ENCODE measurements around the gene AQP3.
A peak's percentile ranks its signal among the peaks of the same experiment; 100 is the strongest.
"Not testable (repeated sequence)": the region's sequence is repeated elsewhere in the genome, so short reads cannot be mapped to it uniquely, and the experiment has no call there.

AQP3 gene

GRCh38 chr9:33404788-33405362, 42.5 kb downstream of the AQP3 start:
- Histone ChIP-seq H3K9ac (no peak overlapping the region), H4K20me1 (ENCODE audit: insufficient read depth) (no peaks in the 10 kb centered on the region), H3K4me2 (no peak overlapping the region), H3K79me2 (ENCODE audit: insufficient read depth, low read depth) (no peaks in the 10 kb centered on the region), H3K4me1 (ENCODE audit: low read depth, poor library complexity, severe bottlenecking) (peaks cover 4% of the 10 kb centered on the region), H3K4me3 (IDR thresholded peaks at IDR 0.05; ENCODE audit: insufficient read depth, low read depth, low read length) (no peak overlapping the region), H3K27ac (no peak overlapping the region), H3K36me3 (ENCODE audit: insufficient read depth) (no peaks in the 10 kb centered on the region), H2AFZ (ENCODE audit: low read depth) (no peak overlapping the region), H3K27me3 (ENCODE audit: insufficient read depth, low read depth) (no peaks in the 10 kb centered on the region)
- no peak for TF ChIP-seq CTCF (conservative IDR thresholded peaks at IDR 0.05; ENCODE audit: low read depth, low read length)

DNA sequence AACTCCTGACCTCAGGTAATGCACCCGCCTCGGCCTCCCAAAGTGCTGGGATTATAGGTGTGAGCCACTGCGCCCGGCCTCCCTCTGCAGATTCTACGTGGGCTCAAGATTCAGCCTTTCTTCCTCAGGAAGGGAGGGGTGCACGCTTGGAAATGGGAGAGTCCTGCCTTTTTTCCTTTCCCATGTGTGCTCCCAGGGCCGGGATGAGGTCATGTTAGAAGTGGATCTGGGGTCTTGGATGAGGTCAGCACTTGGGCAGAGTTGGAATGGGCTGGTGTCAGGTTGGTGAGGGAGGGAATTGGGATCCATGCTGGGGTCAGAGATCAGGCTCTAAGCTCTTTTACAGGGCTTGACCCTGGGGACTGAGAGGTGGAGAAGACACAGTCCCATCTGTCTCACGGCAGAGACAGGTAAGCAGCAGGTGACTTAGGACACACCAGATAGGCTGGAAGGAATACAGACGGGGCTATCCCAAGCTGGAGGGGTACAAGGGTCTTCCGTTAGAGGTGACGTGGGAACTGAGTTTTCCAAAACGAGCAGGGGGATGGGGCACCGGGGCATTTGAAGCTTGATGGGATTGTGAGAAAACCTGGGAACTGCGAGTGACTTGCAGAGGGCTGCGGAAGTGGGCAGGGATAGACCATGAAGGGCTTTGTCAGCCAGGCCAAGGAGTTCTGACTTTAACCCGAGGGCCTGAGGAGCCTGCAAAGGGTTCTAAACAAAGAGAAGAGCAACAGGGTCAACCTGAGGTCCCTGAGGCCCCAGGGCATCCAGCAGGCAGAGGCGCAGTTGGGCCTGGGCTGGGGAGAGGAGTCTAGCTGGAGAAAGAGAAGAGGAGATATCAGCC, 43.2 kb downstream of the AQP3 start:
- Histone ChIP-seq H4K20me1 (ENCODE audit: insufficient read depth) (no peaks in the 10 kb centered on the region), H3K27me3 (ENCODE audit: insufficient read depth, low read depth) (no peaks in the 10 kb centered on the region), H3K27ac (no peak overlapping the region), H3K4me2 (no peak overlapping the region), H2AFZ (ENCODE audit: low read depth) (no peak overlapping the region), H3K79me2 (ENCODE audit: insufficient read depth, low read depth) (no peaks in the 10 kb centered on the region), H3K36me3 (ENCODE audit: insufficient read depth) (no peaks in the 10 kb centered on the region), H3K4me3 (IDR thresholded peaks at IDR 0.05; ENCODE audit: insufficient read depth, low read depth, low read length) (no peak overlapping the region), H3K4me1 (ENCODE audit: low read depth, poor library complexity, severe bottlenecking) (peaks cover 4% of the 10 kb centered on the region), H3K9ac (no peak overlapping the region)
- no peak for TF ChIP-seq CTCF (conservative IDR thresholded peaks at IDR 0.05; ENCODE audit: low read depth, low read length)

DNA sequence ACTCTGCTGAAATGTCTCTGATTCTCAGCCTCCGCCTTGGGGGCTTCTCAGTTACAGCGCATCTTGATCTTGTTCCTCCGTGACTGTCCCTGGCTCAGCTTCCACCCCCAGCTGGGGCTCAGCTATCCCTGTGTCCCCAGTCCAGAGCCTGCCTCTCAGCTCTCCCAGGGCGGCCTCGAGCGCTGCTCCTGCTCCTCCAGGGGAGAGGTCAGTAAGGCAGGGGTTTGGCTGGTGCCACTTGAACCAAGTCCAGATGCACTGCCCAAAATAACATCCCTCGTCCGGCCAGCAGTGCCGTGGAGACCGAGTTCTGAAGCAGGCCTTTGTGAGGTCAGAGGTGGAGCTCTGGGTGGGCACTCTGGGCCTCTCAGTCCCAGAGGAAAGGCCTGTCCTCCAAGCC, 45.0 kb downstream of the AQP3 start, which contains the start of gene AQP7:
Gene AQP7 (minus strand): TSS at position 198 of the 400 bp plus-strand sequence. CDS start 1,306 bp downstream, outside the sequence.
- not testable (repeated sequence) for H3K9ac ChIP-seq; H3K4me3 ChIP-seq (IDR thresholded peaks at IDR 0.05; ENCODE audit: insufficient read depth, low read depth, low read length); H3K27me3 ChIP-seq (ENCODE audit: insufficient read depth, low read depth); H3K79me2 ChIP-seq (ENCODE audit: insufficient read depth, low read depth); H4K20me1 ChIP-seq (ENCODE audit: insufficient read depth); H3K4me1 ChIP-seq (ENCODE audit: low read depth, poor library complexity, severe bottlenecking); H3K27ac ChIP-seq; H3K36me3 ChIP-seq (ENCODE audit: insufficient read depth)
- H2AFZ ChIP-seq (ENCODE audit: low read depth), result peak within 1 kb of the TSS; percentile 95
- peak within 1 kb of the TSS; percentile 36; the same call in 1 of the 2 replicates for H3K4me2 ChIP-seq

DNA sequence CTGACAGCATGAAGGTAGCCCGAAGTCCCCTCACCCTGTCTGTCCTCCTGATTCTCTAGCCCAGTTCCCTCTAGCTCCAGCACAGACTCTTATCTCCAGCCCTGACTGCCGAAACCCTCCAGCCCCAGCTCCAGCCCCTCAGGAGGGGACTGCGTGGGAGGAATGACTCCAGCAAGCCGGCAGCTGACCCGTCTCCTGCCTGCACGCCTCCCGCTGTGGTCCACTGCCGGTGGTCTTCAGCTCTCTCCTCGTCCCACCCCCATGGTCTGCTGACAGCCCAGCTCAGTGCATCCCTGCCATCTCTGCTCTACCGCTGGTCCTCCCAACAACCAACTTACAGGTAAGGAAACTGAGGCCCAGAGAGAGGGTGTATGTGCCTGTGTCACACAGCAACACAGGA, 45.6 kb downstream of the AQP3 start:
- not testable (repeated sequence) for H3K27ac ChIP-seq; H3K9ac ChIP-seq; H3K4me1 ChIP-seq (ENCODE audit: low read depth, poor library complexity, severe bottlenecking); H2AFZ ChIP-seq (ENCODE audit: low read depth); H4K20me1 ChIP-seq (ENCODE audit: insufficient read depth); H3K4me2 ChIP-seq; H3K27me3 ChIP-seq (ENCODE audit: insufficient read depth, low read depth); H3K79me2 ChIP-seq (ENCODE audit: insufficient read depth, low read depth); H3K4me3 ChIP-seq (IDR thresholded peaks at IDR 0.05; ENCODE audit: insufficient read depth, low read depth, low read length); H3K36me3 ChIP-seq (ENCODE audit: insufficient read depth)

DNA sequence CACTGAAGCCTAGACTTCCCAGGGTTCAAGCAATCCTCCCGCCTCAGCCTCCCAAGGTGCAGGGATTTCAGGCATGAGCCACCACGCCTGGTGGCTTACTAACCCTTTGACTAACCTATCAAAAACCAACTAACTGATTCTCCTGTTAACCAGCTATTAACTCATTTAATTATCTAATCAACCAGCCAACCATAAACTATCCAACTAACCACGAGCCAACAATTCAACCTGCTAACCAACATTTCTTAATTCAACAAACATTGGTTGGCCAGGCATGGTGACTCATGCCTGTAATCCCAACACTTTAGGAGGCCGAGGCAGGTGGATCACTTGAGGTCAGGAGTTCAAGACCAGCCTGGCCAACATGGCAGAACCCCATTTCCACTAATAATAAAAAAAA, 48.3 kb downstream of the AQP3 start:
- H3K79me2 ChIP-seq (ENCODE audit: insufficient read depth, low read depth); H3K9ac ChIP-seq; H3K4me2 ChIP-seq; H3K27ac ChIP-seq; H3K4me3 ChIP-seq (IDR thresholded peaks at IDR 0.05; ENCODE audit: insufficient read depth, low read depth, low read length); H4K20me1 ChIP-seq (ENCODE audit: insufficient read depth); H3K36me3 ChIP-seq (ENCODE audit: insufficient read depth); H3K27me3 ChIP-seq (ENCODE audit: insufficient read depth, low read depth); H2AFZ ChIP-seq (ENCODE audit: low read depth); H3K4me1 ChIP-seq (ENCODE audit: low read depth, poor library complexity, severe bottlenecking): not testable (repeated sequence)

DNA sequence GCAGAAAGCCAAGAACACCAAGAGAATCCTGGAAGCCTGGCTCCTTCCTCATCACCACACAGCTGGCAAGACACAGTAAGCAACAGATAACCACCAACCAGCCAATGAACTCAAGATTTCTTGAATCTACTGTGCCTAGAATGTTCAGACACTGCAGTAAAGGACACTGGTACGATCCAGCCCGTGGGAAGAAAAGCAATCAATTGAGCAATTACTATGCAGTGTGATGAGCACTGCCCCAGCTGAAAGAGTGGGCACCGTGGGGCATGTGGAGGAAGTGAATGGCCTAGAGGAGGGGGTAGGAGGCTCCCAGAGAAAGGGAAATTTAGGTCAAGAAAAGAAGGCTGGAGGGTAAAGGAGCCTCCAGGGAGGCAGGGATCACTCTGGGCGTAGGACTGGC, 49.6 kb downstream of the AQP3 start:
- H3K27ac ChIP-seq; H3K27me3 ChIP-seq (ENCODE audit: insufficient read depth, low read depth); H3K4me3 ChIP-seq (IDR thresholded peaks at IDR 0.05; ENCODE audit: insufficient read depth, low read depth, low read length); H4K20me1 ChIP-seq (ENCODE audit: insufficient read depth); H3K4me2 ChIP-seq; H3K36me3 ChIP-seq (ENCODE audit: insufficient read depth); H3K4me1 ChIP-seq (ENCODE audit: low read depth, poor library complexity, severe bottlenecking); H3K9ac ChIP-seq; H3K79me2 ChIP-seq (ENCODE audit: insufficient read depth, low read depth); H2AFZ ChIP-seq (ENCODE audit: low read depth): not testable (repeated sequence)

GRCh38 chr9:33395159-33395879, 52.1 kb downstream of the AQP3 start:
- not testable (repeated sequence) for H3K27me3 ChIP-seq (ENCODE audit: insufficient read depth, low read depth); H3K4me3 ChIP-seq (IDR thresholded peaks at IDR 0.05; ENCODE audit: insufficient read depth, low read depth, low read length); H4K20me1 ChIP-seq (ENCODE audit: insufficient read depth); H3K9ac ChIP-seq; H3K79me2 ChIP-seq (ENCODE audit: insufficient read depth, low read depth); H3K27ac ChIP-seq; H3K36me3 ChIP-seq (ENCODE audit: insufficient read depth); H3K4me1 ChIP-seq (ENCODE audit: low read depth, poor library complexity, severe bottlenecking); H2AFZ ChIP-seq (ENCODE audit: low read depth); H3K4me2 ChIP-seq

- H3K4me3 ChIP-seq (IDR thresholded peaks at IDR 0.05; ENCODE audit: insufficient read depth, low read depth, low read length); H3K27ac ChIP-seq; H3K4me1 ChIP-seq (ENCODE audit: low read depth, poor library complexity, severe bottlenecking); H3K36me3 ChIP-seq (ENCODE audit: insufficient read depth); H3K9ac ChIP-seq; H3K4me2 ChIP-seq; H3K79me2 ChIP-seq (ENCODE audit: insufficient read depth, low read depth); H2AFZ ChIP-seq (ENCODE audit: low read depth); H3K27me3 ChIP-seq (ENCODE audit: insufficient read depth, low read depth); H4K20me1 ChIP-seq (ENCODE audit: insufficient read depth): not testable (repeated sequence)
Observed at GRCh38 chr9:33393986-33394385, 53.4 kb downstream of the AQP3 start.
